Inferior parietal cortex (tissue), 1 donor: ENCODE data around the gene SRL.
"Not testable (repeated sequence)": the region's sequence is repeated elsewhere in the genome, so short reads cannot be mapped to it uniquely, and the experiment has no call there.

Source experiments
- DNase-seq: peaks from one replicate; pipeline ENCODE4 v3.0.0-alpha.2; 2016; ENCODE audit errors: extremely low spot score

SRL gene

DNA sequence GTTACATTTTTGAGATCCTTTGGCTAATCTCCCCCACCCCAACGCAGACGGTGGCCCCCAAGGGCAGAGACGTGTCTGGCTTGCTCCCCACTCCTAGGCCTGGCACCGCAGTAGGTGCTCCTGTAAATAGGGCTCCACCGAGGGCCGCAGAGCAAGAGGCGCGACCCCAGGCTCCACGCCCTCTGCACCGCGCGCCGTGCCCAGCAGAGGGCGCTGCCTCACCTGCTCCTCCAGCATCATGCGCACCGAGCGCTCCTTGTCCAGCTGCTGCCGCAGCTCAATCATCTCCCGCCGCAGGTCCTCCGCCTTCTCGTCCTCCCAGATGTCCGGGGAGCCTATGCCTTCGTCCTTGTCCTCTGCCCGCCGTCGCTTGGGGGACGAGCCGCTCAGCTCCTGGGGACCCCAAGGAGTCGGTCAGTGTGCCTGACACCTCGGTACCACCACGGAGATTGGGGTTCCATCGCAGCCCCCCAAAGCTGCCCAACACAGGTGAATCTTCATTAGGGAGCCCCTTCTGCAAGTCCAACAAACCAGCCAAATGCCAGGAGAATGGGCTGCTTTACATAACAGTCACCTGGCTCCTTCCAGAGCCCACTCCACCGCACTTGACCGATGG lies 19.8 kb upstream of the SRL start:
- DNase-seq = no peak

DNA sequence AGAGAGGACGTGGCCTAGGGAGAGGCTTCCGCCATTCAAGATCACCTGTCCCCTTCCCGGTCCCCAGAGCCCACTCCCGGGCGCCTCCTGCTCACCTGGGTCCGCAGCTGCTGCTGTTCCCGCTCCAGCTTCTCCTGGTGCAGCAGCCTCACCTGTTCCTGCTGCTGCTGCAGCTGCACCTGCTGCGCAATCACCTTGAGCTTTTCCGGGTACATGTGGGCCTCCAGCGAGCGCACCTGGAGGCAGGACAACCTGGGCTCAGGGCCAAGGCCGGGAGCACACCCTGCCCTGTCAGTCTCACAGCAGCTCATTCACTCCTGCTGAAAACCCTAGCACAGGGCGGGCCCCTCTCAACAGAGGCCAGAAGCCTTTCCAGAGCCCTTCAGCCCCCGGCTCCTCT lies 18.5 kb upstream of the SRL start:
- DNase-seq = no peak

DNA sequence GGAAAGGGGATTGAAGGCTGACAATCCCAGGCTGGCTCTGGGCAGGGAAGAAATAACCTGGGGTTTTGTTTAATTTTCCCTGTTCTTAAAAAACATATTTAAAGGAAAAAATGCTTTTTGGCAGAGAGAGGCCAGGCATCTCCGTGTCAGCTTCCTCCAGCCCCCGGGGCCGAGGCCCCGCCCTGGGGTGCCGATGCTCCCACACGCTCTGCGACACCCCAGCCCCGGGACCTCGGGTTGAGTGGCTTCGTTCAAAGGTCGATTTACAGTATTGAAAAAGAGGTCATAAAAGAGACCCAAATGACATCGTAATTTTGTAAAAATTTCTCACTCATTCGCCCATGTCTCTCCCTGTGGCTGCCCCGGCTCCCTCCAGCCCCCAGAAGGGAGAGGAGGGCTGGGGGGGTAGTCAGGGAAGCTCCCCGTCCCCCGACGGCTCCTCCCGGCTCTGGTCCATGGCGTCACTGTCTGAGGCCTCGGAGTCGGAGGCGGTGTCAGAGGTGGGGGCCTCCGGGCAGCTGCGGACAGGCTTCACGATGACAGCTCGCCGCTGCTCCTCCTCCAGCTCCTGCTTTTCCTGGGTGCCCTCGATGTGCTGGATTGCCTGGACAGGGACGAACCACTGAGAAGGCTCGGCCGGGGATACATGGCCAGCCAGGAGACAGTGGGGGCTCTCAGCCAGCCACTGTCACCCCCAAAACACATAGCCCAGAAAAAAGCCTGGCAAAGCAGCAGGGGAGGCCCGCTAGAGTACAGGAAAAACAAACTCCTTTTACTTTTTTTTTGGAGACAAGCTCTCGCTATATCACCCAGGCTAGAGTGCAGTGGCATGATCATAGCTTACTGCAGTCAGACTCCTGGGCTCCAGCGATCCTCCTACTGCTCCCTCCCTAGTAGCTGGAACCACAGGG lies 16.0 kb upstream of the SRL start:
- no peak for DNase-seq

DNA sequence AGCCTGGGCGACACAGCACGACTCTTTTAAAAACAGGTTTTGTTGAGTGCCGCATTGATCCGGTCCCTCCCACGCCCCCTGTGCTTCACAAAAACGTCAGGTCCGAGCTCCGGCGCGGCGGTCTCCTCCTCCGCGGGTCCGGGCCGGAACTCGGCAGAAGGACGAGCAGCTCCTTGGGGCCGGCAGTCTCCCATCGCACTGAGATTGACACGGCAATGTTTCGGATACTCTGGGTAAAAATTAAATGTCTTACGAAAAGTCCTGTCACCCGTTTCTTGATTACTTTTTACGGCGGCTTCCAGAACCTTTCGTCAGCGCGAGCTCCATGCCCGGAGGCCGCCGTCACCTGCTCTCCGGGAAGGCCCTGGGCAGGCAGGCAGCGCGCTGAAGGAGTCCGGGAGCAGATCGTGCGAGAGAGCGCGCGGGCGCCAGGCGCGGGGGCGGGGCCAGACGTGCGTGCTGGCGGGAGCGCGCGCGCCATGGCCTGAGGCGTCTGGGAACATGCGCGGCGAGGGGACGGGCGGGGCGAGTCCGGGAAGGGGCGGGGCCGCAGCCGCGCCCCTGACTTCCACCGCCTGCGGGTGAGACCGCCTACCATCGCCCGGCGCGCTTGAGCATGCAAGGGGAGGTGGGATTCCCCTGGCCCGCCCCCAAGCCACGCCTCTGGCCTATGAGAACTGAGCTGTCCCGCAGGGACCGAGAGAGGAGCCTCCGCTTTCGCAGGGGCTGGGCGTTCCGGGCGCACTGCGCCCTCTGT lies 11.7 kb upstream of the SRL start:
- peak; percentile 95 for DNase-seq

DNA sequence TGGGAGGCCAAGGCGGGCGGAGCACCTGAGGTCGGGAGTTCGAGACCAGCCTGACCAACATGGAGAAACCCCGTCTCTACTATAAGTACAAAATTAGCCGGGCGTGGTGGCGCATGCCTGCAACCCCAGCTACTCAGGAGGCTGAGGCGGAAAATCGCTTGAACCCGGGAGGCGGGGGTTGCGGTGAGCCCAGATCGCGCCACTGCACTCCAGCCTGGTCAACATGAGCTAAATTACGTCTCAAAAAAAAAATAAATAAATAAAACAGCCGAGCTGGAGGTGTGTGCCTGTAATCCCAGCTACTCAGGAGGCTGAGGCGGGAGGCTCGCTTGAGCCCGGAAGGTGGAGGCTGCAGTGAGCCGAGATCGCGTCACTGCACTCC lies 11.1 kb upstream of the SRL start:
- DNase-seq = not testable (repeated sequence)

DNA sequence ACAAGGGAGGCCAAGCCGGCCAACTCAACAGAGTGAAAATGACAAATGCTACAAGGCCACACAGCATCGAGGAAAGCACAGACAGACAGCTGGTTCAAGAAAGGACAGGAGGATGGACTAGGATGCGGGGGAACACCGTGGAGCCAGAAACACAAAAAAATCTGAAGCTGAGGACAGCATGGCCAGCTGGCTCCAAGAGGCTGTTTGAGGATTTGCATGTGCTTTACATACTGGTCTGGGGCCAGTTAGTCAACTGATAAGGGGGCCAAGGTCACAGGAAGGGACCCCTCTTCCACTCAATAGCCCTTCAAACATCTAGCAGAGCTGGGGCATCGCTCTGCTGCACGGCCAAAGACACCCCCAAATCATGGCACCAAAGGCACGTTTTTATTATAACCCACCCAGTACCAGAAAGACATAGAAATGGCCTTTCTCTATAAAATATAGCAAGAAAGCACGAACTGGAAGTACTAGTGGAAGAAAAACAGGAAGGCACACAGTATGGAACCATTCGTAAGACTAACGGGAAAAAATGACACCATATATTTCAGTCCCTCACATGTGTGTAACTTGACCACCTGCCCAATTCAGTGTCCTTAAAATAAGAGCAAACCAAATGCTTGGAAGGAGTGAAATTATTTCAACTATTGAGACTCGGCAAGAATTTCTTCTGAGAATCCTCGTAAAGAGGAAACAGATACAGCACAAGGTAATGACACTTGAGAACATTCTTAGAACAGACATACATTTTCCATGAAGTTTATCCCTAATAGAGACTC lies 7.8 kb upstream of the SRL start:
- no peak for DNase-seq

DNA sequence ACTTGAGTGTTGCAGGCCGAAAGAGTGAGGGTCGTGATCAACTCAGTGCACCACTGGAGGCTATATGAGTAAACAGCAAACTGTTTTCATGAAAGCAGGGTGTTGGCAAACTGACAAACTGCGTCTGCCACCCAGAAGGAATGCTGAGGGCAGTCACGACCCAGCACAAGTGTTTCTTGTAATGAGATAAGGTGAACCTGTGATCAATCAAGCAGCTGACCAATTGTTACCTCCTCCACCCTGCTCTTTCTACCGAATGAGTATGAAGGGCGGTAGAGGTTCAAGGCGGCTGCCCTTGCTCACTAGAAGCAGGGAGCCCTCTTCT lies 5.5 kb upstream of the SRL start:
- DNase-seq = no peak

DNA sequence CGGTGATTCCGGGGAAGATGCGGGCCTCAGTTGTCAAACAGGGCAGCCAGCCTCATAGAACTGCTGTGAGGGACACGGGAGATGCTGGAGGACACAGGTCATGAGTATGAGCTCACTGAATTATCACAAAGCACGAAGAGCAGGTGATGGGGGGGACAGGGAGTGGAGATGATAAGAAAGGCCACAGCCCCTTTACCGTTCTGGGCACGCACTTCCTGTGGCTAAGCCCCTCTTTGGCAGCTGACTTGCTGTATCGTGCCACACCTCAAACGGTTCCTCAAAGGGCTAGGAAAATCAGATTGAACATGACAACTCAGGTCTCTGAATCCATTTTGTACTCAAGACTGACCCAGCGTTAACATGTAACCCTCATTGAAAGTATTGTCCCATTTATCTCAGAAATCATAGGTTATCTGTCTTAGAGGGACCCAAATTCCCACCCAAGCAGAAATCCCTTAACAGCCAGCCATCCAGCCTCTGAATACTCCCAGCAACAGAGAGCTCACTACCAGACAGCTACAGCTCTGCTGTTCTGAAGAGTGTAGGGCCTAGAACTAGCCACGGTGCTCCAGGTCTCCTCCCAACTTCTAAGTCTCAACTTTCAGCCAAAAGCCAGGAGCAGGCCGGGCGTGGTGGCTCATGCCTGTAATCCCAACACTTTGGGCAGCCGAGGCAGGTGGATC lies 5.0 kb upstream of the SRL start:
- DNase-seq = no peak

DNA sequence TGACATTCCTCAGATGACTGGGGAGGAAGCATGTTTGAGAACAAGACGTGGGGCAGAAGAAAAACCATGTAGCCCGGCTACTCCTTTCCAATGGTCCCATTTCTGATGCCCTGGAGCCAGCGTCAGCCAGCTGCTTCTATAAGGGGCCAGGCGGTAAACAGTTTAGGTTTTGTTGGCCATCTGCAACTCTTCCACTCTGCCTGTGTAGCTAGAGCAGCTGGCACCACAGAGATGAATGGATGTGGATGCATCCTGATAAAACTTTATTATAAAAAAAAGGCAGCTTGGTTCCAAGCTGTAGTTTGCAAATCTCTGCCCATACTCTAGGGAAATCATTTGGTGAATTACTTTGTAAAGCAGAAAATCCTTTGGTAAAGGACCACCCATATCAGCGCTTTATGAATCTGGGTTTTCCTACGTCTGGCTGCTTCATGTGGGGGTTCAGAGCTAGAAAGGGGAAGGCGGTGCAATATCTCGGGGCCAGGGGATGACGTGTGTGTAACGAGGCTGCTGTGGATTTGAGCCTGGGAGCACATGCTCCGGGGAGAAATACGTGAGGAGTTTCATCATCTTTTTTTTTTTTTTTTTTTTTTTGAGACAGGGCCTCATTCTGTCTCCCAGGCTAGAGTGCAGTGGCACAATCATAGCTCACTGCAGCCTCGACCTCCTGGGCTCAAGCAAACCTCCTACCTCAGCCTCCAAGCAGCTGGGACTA lies 3.4 kb upstream of the SRL start:
- no peak for DNase-seq

DNA sequence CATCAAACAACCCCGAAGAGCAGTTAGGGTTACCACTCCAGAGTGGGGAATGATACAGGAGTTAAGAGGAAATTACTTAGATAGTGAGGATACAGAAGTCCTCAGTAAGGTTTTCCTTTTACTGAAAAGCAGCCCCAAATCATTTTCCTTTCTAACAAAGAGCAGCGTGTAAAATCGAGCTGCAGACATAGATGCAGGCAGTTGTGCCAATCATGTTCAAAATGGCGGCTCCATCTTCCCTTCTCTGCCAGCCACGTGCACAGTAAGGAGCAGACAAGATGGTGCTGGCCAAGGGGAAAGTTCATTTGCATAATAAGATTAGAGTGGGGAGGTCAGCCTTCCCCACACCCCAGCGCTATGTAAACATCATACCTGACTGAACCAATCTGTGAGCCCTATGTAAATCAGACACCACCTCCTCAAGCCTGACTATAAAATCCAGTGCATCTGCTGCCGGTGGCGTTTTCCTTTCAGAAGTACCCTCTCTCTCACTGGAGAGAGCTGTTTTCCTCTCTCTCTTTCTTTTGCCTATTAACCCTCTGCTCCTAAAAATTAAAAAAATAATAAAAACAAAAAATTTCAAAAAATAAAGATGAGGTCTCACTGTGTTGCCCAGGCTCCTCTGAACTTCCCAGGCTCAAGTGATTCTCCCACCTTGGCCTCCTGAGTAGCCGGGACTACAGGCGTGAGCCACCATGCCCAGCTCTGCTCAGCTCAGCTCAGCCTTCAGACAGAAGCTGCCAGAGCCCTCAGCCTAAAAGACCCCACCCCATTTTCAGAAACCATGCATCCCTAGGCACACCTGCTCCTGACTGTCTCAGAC lies 2.6 kb upstream of the SRL start:
- DNase-seq = peak; percentile 25

DNA sequence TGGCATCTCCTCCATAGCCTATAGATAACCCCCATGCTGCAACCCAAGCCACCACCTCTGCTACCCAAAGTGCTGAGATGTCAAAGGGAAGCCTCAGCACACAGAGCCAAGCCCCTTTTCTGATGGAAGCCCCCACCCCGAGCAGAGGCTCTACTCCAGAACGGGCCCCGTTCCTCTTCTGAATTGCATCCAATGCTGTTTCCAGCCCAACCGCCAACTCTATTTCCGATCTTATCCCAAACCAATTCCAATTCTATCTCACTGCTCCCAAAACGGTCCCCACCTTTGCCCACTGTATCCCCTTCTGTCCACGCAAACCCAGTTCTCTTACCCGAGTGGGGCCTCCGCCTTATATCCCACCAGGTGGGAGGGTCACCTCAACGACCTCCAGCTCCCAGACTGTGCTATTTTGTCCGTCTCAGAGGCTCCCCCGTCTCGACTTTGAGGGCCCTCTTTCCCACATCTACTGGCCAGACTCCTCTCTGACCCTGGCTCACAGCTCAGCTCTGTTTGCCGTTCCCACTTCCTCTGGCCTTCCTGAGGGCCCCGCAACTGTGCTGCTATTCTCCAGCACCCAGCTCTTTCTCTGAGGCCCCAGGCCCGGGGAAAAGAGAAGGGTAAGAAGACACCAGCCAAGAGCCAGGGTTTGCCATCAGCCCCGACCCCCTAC lies 487 bp downstream of the SRL start:
- no peak for DNase-seq

DNA sequence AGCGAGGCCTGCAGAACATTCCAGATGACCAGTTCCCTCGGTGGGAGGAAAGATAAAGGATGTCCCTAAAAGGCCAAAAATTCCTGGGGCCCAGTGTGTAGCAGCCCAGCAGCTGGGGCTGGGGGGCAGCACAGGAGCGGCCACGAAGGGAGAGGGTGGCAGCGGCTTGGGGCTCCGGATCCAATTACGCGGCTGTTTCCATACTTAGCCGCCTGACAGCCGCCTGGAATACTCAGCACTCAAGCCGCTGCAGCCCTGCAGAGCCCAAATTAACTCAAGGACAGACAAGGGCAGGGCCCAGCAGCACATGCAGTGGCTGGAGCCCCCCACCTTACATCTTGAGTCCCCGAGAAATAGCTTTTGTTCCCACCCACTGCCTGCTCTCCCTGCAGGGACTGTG lies 1.3 kb downstream of the SRL start:
- no peak for DNase-seq

DNA sequence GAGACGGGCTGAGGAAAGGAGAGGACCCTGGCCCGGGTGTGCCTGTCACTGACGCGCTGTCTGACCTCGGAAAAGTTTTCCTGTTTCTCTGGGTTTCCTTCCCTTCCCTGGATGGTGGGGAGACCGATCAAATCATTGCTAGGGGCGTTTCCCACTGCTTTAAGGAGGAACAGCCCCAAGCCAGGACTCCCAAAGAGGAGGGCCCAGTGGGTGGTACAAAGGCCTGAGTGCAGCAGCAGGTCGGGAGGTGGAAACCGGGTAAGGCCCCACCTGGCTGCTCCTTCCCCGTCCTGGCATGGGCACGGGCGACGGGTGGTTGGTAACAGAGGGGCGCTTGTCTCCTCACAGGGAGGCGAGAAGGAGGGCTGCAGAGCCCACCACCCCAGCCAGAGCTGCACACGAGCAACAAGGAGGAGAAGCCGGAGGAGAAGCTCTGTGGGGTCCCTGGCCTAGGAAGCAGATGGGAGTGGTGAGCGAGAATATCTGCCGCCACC lies 2.2 kb downstream of the SRL start:
- no peak for DNase-seq

DNA sequence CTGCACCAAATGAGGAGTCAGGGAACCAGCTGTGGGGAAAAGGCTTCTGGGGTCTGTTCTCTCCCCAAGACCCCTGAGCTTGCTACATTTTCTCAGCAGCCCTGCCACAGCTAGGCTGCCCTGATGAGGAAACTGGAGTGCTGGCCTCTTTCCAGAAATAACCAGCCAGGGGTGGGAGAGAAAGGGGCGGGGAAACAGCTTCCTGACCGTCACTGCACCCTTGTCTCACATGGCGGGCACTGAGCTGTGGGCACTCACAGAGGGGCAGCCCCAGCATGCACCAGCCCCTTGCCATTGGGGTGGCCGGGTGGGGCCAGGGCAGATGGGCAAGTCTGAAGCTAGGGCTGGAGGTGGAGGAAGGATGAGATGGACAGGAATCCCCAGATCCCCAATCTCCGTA lies 2.9 kb downstream of the SRL start:
- DNase-seq = no peak

DNA sequence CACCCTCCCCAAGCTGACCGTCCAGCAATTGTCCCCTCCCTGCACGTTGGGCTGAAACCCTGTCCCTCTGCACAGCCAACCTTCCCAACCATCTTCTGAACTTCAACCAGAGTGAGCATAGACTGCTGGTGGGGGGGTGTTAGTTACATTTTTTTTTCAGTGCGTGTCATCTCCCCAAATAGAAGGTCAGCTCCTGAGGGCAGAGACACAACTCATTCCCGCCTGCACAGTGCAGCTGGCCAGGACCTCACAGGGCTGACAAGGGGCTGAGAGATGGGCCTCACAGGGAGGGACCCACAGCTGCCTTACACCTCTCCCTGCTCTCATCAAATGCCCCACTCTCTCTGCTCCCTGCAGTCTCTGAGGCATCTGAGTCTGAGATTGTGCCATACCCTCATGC lies 8.4 kb downstream of the SRL start:
- no peak for DNase-seq

DNA sequence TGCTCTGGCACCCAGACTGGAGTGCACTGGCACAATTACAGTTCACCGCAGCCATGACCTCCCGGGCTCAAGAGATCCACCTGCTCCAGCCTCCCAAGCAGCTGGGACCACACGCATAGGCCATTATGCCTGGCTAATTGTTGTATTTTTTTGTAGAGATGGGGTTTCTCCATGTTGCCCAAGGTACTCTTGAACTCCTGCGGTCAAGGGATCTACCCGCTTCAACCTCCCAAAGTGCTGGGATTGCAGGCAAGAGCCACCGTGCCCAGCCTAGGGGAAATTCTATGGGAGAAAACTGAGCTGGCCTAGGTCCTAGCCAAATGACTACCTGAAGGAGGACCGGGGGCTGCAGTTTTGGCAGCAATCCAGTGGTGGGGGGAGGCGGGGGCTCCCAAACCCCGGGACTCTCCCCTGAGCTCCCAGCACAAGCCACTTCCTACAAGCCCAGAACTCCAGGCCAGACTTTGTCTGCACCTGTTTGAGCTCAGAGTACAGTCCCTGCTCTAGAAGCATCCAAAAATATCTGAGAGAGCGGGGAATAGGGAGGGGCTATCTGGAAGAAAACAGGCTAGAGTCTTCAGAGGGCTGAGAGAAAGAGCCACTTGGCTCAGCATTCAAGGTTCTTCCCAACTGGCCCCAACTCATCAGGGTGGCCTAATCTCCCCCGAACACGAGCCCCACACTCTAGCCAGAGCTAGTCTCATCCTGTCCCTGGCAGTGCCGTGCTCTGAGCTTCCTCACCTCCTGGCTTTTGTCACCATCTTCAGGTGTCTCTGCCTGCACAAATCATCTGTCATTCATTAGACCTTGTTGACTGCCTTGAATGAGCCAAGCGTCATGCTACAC lies 9.1 kb downstream of the SRL start:
- no peak for DNase-seq

DNA sequence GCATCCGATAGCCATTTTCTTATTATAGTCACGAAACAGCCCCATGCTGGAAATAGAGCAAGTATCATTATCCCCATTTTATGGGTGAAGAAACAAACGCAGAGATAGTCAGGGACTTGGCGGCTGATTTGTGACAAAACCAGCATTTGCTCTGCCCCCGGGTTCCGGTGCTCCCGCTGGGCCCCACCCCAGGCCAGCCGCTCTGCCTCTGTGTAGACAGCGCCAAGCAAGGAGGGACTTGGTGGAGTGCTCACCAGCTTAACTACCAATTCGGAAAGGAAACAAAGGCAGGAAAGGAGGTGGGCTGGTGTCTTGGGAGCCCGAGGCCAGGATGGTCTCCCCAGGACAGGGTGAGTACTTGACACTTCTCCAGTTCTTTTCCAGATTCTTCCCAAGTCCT lies 10.0 kb downstream of the SRL start:
- DNase-seq = no peak

DNA sequence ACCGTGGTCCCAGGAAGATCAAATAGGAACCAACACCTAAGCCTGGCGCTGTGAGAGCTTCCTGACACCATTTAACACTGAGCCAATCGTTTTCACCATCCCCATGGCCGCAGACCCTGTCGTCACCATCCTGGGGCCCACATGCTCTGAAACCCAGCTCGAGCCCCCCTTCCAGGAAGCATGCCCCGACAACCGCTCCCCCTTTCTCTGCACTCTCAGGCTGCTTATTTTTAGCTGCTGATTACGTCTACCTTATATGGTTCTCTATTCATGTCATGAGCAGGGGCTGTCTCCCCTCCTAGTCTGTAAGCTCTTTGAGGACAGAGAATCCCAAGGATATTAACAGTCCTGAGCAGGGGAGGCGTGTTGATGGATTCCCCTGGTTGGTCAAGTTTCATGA lies 10.5 kb downstream of the SRL start:
- no peak for DNase-seq

DNA sequence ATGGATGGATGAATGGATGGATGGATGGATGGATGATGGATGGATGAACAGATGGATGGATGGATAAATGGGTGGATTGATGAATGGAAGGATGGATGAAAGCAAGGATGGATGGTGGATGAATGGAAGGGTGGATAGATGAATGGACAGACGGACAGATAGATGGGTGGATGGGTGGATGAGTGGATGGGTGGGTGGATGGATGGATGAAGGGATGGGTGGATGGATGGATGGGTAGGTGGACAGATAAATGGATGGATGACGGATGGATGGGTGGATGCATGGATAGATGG lies 14.9 kb downstream of the SRL start:
- DNase-seq = no peak
